Esophagus squamous epithelium (tissue), 4 donors: ENCODE results near the gene NMNAT3.

Experiments
- CTCF ChIP-seq, 6 experiments: fragments of 450-650 bp in 4 of 6; fragments of 200-600 bp in 2 of 6; sonication (generic) in 2 of 6; IDR thresholded peaks; one replicate each; pipeline ENCODE4 v1.5.1; 2016 to 2019; ENCODE audit warnings: antibody characterized with exemption in 6 of 6, mild to moderate bottlenecking in 4 of 6, moderate library complexity in 4 of 6
- POLR2A ChIP-seq, 4 donors: fragments of 450-650 bp; IDR thresholded peaks; one replicate each; pipeline ENCODE4 v1.6.1; 2017; ENCODE audit warnings: antibody characterized with exemption in 4 of 4, mild to moderate bottlenecking in 4 of 4, moderate library complexity in 3 of 4

- TF ChIP-seq CTCF (IDR thresholded peaks at IDR 0.05) (peak in 1 of 6 experiments; percentile 18), POLR2A (IDR thresholded peaks at IDR 0.05) (no peak)
These were observed 125.0 kb downstream of the NMNAT3 start for GRCh38 chr3:139552632-139553365.
